Measurements from ENCODE around the gene CNTNAP2. TPM values are rescaled to one million over a fixed set of nuclear protein-coding genes. Genes with fewer than 3 reads are reported as not detected.
"Not testable (repeated sequence)": the region's sequence is repeated elsewhere in the genome, so short reads cannot be mapped to it uniquely, and the experiment has no call there.

Gene CNTNAP2
- total RNA-seq, 1 donor from 2014 or later, result 0.22 TPM

GRCh38 chr7:146136357-146136875 is 19.8 kb downstream of the CNTNAP2 start:
- intact Hi-C loops (cut with micrococcal nuclease), result no loop called here
- DNase-seq (no peak), ATAC-seq (no peak)

- DNase-seq (no peak), ATAC-seq (no peak)
- intact Hi-C loops (cut with micrococcal nuclease), result no loop called here
These were observed 22.3 kb downstream of the CNTNAP2 start for GRCh38 chr7:146138926-146139325.

- no peak for DNase-seq
- no peak for ATAC-seq
- intact Hi-C loops (cut with micrococcal nuclease), result no loop called here
These were observed 30.4 kb downstream of the CNTNAP2 start for GRCh38 chr7:146146831-146147486.

GRCh38 chr7:146150153-146150552 is 33.6 kb downstream of the CNTNAP2 start:
- intact Hi-C loops (cut with micrococcal nuclease), result no loop called here

GRCh38 chr7:146172112-146172511 is 55.5 kb downstream of the CNTNAP2 start:
- ATAC-seq (no peak), DNase-seq (no peak)
- intact Hi-C loops (cut with micrococcal nuclease), result no loop called here

More at GRCh38 chr7:146150153-146150552, 33.6 kb downstream of the CNTNAP2 start:
- DNase-seq (no peak), ATAC-seq (no peak)

GRCh38 chr7:146175716-146176115 is 59.1 kb downstream of the CNTNAP2 start:
- intact Hi-C loops (cut with micrococcal nuclease), result no loop called here
- DNase-seq, result no peak
- ATAC-seq, result no peak

- DNase-seq, result no peak
- intact Hi-C loops (cut with micrococcal nuclease), result no loop called here
These were observed 60.3 kb downstream of the CNTNAP2 start for GRCh38 chr7:146176860-146177259.

GRCh38 chr7:146177301-146177700 is 60.7 kb downstream of the CNTNAP2 start:
- intact Hi-C loops (cut with micrococcal nuclease), result no loop called here
- ATAC-seq, result no peak

More at GRCh38 chr7:146176860-146177259, 60.3 kb downstream of the CNTNAP2 start:
- ATAC-seq, result no peak

GRCh38 chr7:146185844-146186243 is 69.2 kb downstream of the CNTNAP2 start:
- ATAC-seq, result no peak
- no peak for DNase-seq
- intact Hi-C loops (cut with micrococcal nuclease), result no loop called here

More at GRCh38 chr7:146177301-146177700, 60.7 kb downstream of the CNTNAP2 start:
- no peak for DNase-seq

- DNase-seq; ATAC-seq; intact Hi-C loops (cut with micrococcal nuclease): not testable (repeated sequence)
These were observed 74.8 kb downstream of the CNTNAP2 start for GRCh38 chr7:146191428-146191827.

- ATAC-seq (no peak), DNase-seq (no peak)
- intact Hi-C loops (cut with micrococcal nuclease), result no loop called here
These were observed 85.3 kb downstream of the CNTNAP2 start for GRCh38 chr7:146201945-146202344.

GRCh38 chr7:146206270-146206669 is 89.7 kb downstream of the CNTNAP2 start:
- intact Hi-C loops (cut with micrococcal nuclease), result no loop called here
- ATAC-seq, result no peak
- DNase-seq, result no peak

- no peak for ATAC-seq
- no peak for DNase-seq
- intact Hi-C loops (cut with micrococcal nuclease), result no loop called here
These were observed 91.9 kb downstream of the CNTNAP2 start for GRCh38 chr7:146208492-146208891.

GRCh38 chr7:146214842-146215241 is 98.2 kb downstream of the CNTNAP2 start:
- intact Hi-C loops (cut with micrococcal nuclease), result no loop called here
- DNase-seq (no peak), ATAC-seq (no peak)

- DNase-seq (no peak), ATAC-seq (no peak)
- intact Hi-C loops (cut with micrococcal nuclease), result no loop called here
These were observed 99.9 kb downstream of the CNTNAP2 start for GRCh38 chr7:146216396-146217041.

GRCh38 chr7:146223851-146224250 is 107.2 kb downstream of the CNTNAP2 start:
- ATAC-seq, result no peak
- no peak for DNase-seq
- intact Hi-C loops (cut with micrococcal nuclease), result no loop called here

- DNase-seq (no peak), ATAC-seq (no peak)
- intact Hi-C loops (cut with micrococcal nuclease), result no loop called here
These were observed 116.0 kb downstream of the CNTNAP2 start for GRCh38 chr7:146232604-146233003.

GRCh38 chr7:146235195-146235594 is 118.6 kb downstream of the CNTNAP2 start:
- ATAC-seq (no peak), DNase-seq (no peak)
- intact Hi-C loops (cut with micrococcal nuclease), result no loop called here

- DNase-seq (no peak), ATAC-seq (no peak)
- intact Hi-C loops (cut with micrococcal nuclease), result no loop called here
These were observed 126.1 kb downstream of the CNTNAP2 start for GRCh38 chr7:146242661-146243060.

GRCh38 chr7:146247991-146248390 is 131.4 kb downstream of the CNTNAP2 start:
- intact Hi-C loops (cut with micrococcal nuclease); ATAC-seq; DNase-seq: not testable (repeated sequence)

GRCh38 chr7:146248744-146249143 is 132.1 kb downstream of the CNTNAP2 start:
- ATAC-seq; intact Hi-C loops (cut with micrococcal nuclease); DNase-seq: not testable (repeated sequence)

All from left ventricle myocardium superior (tissue), 1 donor.